ENCODE results near the gene TNFSF4. TPM values are rescaled to one million over a fixed set of nuclear protein-coding genes. Genes with fewer than 3 reads are reported as not detected.

Gene TNFSF4, protein sequence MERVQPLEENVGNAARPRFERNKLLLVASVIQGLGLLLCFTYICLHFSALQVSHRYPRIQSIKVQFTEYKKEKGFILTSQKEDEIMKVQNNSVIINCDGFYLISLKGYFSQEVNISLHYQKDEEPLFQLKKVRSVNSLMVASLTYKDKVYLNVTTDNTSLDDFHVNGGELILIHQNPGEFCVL
- 1.2 TPM for total RNA-seq

DNA sequence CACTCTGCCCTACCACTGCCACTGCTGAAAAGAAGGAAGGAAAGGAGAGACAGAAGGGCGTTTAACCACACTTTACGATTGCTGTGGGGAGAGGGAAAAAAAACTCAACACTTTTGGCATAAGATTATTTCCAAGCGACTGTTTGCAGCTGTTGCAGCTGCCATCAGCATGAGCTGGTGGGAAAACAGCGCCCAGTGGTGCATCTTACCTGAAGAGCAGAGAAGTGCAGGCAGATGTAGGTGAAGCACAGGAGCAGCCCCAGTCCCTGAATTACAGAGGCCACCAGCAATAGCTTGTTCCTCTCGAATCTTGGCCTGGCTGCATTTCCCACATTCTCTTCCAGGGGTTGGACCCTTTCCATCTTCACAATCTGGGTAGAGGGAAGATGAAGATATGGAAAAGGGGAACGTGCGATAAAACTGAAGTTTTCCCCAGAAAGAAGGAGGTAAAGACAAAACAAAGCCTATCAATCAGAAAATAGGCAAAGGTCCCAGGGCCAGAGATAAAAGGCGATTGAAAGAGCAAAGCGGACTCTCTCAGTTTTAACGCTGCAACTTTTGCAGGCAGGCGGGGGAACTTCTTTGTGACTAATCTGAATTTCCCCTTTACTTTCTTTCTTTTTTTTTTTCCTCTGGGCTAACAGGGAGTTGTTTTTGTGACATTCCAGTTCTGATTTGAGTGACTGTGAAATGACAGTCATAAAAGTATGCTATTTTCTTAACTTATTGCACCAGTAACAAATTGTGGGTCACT lies at the start of gene TNFSF4:
TNFSF4 (minus strand) TSS at position 516 of the 753 bp plus-strand sequence; CDS start at position 361, 155 bp downstream.

Other genes with a start within 250 kb of the TNFSF4 start
- 1.8 TPM for gene TNFSF18, start 156.4 kb downstream of the TNFSF4 start, total RNA-seq

Data from diencephalon (tissue), 1 donor.